IPS DF 4.7 (cell line): ENCODE data around the gene MAPKAP1.
"Not testable (repeated sequence)": the region's sequence is repeated elsewhere in the genome, so short reads cannot be mapped to it uniquely, and the experiment has no call there.

ENCODE experiments used
- DNase-seq: peaks from one replicate; pipeline ENCODE4 v3.0.0-alpha.2; 2013; ENCODE audit warnings: low spot score; ENCODE audit errors: extremely low read depth

MAPKAP1 gene

DNA sequence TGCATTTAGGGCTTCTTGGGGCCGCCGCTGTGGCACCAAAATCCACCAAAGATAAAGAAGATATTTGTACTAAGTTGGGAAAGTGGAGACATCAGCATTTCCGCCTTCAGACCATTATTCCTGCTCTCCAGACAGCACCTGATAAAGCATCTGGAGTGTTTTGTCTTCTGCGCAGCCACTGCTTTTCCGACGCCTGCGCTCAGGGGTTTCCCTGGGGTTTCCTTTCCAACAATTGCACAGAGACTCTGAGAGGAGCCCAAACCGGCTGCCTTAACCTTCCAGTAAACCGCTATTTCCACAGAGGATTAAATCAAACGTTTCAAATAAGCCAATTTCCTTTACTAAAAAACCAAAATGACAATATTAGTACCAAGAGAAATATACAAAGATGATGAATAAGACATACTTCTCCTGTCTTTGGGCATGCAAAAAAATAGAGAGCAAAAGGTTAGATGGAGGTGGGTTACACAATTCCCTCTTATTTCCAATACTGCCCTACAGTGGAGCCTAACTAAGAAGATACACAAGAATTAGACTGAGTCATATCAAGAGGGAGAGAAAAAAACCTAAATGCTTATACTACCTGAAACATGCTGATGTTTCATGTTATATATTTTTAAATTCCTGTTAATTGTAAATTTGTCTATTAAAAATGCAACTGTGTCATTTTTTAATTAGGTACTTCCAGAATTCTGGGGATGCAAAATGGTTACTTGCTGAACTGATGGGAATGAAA, 98.4 kb downstream of the MAPKAP1 start:
- no peak for DNase-seq

DNA sequence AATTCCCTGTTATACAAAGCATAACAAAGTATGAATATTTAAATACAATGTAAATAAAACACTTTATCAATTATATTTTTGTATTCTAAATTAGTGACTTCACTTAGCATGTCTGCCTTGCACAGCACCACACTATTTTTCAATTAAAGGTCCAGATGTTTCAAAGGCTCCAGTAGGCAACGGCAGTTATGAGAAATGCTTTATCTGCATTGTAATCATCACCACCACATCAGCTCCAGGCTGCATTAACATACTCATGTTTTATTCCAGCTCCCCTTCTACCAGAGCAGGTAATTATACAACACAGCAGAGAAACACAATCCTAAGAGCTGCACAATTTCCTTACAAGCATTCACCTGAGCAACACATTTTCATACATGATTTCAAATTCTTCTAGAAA, 102.8 kb downstream of the MAPKAP1 start:
- no peak for DNase-seq

GRCh38 chr9:125603478-125604021, 103.5 kb downstream of the MAPKAP1 start:
- no peak for DNase-seq

DNA sequence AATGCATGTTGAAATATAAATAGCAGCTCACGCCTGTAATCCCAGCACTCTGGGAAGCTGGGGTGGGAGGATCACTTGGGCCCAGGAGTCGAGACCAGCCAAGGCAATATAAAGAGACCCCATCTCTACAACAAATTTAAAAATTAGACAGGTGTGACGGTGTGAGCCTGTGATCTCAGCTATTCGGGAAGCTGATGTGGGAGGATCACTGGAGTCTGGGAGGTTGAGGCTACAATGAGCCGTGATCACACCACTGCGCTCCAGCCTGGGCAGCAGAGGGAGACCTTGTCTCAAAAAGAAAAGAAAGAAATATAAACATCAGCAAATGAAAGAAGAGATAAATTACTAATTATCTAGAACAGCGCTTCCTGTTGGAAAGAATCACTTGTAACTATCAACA, 105.0 kb downstream of the MAPKAP1 start:
- no peak for DNase-seq

DNA sequence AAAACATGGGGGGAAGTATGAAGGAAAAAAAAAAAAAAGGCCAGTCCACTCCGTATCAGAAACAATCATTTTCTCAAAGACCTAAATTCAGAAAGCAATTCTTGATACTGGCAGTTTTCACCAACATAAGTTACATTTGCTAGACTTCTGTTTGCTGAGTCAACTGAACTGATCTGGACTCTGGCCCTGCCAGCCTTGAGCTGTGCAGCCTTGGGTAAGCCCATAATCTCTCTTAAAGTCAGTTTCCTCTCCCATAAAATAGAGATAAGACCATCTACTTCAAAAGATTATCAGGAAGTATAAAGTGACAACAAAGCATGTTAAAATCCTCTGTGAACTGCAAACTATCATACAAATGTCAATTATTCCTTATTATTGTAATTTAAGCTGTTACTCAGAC, 106.8 kb downstream of the MAPKAP1 start:
- no peak for DNase-seq

- DNase-seq = no peak
Observed at GRCh38 chr9:125594223-125594610, 112.8 kb downstream of the MAPKAP1 start.

GRCh38 chr9:125593581-125594222, 113.3 kb downstream of the MAPKAP1 start:
- no peak for DNase-seq

DNA sequence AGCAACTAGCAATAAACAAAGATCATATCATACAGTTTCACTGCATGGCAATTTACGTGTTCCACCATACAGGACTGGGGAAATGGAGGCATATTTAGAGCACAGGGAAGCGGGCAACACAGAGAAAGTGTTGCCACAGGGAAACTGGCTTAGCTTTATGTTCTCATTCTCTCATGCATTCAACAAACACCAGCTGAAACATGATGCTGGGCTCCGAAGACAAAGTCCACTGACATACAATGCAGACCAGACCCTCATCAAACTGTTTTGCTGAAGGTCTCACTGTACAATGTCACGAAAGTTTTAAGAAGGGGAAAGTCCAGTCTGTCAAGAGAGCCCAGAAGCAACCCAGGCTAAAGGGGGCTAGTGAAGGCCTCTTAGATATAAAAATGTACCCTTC, 115.1 kb downstream of the MAPKAP1 start:
- no peak for DNase-seq

DNA sequence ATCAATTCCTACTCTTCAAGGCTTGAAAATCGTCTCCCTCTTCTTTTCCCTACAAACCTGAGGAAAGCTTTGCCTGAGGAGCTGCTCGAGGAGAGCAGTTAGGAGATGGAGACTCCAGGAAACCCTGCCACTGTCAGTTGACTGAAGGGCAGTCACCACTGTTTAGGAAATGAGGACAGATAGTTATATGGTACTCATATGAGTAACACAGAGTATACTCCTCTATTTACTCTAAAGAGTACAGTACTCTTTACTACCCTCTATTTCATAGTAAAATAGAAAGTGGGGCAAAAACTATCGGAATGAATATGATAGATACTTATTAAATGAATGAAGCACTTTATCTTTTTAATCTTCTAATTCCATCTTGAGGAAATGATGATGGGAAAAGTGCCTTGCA, 115.8 kb downstream of the MAPKAP1 start:
- DNase-seq = no peak

- DNase-seq = no peak
Observed at GRCh38 chr9:125589287-125589686, 117.7 kb downstream of the MAPKAP1 start.

GRCh38 chr9:125587819-125588460, 119.1 kb downstream of the MAPKAP1 start:
- DNase-seq = no peak

DNA sequence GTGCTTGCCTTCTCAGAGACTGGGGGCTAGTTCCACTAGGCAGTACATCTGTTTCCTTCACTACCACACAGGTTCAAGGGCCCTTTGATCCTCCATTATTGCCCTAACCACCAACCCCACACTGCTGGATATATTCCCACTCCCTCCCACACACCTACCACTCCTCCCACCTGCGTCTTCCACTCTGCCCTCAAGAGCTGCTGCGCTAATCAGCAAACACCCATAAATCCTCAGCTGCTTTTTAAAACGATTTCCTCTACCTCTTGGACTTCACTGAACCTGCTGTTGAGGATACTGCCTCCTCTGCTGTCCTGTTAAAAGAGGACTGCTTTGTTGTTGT, 120.9 kb downstream of the MAPKAP1 start:
- no peak for DNase-seq

GRCh38 chr9:125585503-125586171, 121.4 kb downstream of the MAPKAP1 start:
- DNase-seq = no peak

GRCh38 chr9:125580701-125581286, 126.2 kb downstream of the MAPKAP1 start:
- no peak for DNase-seq

DNA sequence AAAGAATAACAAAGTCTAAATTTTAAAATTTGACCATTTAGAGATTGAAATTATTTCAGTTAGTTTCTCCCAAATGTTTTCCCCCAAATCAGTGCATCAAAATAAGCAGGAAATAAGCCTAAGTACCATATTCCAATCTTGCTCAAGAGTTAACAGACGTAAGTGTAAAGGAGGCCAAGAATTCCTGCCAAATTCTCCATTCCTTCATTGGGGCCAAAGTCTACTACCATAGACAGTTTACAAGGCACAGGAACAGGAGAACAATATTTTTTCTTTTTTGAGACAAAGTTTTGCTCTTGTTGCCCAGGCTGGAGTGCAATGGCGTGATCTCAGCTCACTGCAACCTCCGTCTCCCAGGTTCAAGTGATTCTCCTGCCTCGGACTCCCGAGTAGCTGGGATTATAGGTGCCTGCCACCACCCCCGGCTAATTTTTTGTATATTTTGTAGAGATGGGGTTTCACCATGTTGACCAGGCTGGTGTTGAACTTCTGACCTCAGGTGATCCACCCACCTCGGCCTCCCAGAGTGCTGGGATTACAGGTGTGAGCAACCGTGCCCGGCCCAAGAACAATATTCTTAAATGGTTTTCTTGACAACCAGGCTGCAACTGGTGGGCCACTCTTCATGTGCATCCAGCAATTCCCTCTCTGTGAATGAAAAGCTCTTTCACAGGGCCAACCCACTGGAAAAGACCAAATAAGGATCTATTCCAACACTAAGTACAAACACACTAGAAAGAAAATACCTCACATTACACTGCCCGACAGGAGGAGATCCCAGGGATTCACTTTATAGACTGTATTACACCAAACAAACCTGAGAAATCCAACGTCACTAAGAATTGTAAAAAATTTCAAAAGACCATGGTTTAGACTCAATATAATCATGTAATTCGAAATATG, 127.7 kb downstream of the MAPKAP1 start:
- no peak for DNase-seq

GRCh38 chr9:125574126-125574877, 132.7 kb downstream of the MAPKAP1 start:
- DNase-seq = no peak

DNA sequence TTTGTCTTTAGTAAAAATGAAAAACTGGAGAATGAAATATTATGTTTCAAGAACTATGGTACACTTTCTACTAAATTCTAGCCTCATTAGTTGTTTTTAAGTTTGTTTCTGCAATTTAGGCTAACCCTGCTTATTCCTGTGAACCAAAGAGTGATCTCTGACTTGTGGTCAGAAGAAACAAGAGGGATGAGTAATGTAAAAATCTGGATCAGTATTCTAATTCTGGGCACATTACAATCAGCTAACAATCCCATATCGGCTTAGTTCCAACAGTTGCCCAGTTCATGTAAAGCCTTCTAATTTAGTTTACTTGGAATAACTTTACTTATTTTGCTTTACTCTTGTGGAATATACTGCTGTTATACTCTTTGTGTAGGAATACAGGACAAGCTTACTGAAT, 134.5 kb downstream of the MAPKAP1 start:
- not testable (repeated sequence) for DNase-seq

DNA sequence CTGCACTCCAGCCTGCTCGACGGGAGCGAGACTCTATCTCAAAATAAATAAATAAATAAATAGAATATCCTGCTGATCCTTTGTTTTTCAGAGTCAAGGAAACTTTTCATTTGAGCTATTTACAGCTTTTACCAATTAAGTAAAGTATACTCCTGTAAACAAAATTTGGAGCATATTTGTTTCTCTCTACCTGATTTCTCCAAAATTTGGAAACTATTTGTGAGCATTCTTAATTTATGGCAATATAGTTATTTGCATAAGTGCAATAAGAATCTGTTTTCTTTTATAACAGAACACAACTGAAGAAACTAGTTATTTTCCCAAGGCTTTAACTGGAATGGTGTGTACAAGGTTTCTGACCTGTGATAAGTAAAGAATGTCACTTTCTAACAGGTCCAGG, 135.2 kb downstream of the MAPKAP1 start:
- not testable (repeated sequence) for DNase-seq

DNA sequence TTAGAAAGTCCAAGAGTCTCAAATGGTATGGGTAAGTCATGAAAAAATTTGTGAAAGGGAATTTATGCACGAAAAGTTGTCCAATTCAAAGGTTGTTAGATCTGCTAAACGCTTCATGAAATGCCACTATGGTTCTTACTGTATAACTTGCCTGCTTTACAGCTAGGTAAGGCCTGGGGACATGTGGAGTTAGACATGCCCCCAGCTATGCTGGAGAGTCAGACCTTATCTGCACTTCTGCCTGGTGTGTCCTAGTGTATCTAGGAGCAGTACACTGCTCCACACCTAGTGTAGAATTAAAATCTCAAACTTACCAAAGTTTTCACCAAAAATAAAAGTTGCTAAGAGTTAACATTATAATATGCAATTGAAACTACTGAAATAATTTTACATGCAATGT, 136.8 kb downstream of the MAPKAP1 start:
- DNase-seq = no peak

DNA sequence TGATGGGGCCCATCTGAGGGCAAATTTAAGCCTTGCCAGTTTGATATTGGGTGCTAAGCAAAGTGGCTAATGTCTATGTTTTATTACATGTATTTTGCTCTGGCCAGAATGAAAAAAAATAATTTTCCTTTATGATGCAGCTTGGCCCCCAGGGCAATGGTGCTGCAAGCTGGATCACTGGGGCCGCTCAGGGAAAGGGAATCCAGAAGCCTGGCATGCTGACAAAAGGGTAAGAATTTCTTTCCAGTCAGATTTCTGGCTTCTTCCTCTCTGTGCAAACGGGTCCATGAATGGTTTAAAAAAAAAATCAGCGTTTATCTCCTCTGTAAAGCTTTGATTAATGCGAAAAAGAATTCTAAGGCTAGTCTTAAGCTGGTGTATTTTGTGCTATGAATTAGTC, 138.4 kb downstream of the MAPKAP1 start:
- no peak for DNase-seq
